Gastrocnemius medialis (tissue), 4 donors: Measurements from ENCODE around the gene ADGRG1.

ENCODE experiments used
- POLR2A ChIP-seq, 2 donors: fragments of 450-650 bp; IDR thresholded peaks; one replicate each; pipeline ENCODE4 v1.6.1; 2017; ENCODE audit warnings: antibody characterized with exemption in 2 of 2, mild to moderate bottlenecking in 2 of 2, moderate library complexity in 2 of 2
- TF ChIP-seq, protein P1 (sequence below), 5 experiments: fragments of 450-650 bp in 3 of 5; fragments of 200-600 bp in 2 of 5; sonication (generic) in 2 of 5; IDR thresholded peaks in 4 of 5; conservative IDR thresholded peaks in 1 of 5; 1 replicate in 4 of 5; 2 replicates in 1 of 5; pipeline ENCODE4 v1.5.1; 2016 to 2019; ENCODE audit warnings: antibody characterized with exemption in 5 of 5, mild to moderate bottlenecking in 3 of 5, moderate library complexity in 3 of 5

DNA sequence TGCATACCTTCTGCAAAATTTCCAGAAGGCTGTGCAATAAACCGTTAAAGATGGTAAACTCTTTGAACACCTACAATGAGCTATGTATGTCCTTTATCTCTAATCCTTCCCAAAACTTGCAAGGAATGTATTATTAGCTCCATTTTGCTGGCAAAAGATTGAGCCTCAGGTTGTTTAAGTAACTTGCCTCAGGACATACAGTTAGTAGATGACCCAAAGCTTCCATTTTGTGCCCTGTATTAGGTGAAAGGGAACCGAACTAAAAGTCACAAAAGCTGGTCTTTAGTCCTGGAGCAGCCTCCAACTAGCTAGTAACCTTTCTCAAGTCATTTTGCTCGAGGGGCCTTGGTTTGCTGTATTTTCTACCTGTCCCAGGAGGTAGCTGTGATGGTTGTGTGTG lies 44.0 kb downstream of the ADGRG1 start:
- TF ChIP-seq, protein P1, sequence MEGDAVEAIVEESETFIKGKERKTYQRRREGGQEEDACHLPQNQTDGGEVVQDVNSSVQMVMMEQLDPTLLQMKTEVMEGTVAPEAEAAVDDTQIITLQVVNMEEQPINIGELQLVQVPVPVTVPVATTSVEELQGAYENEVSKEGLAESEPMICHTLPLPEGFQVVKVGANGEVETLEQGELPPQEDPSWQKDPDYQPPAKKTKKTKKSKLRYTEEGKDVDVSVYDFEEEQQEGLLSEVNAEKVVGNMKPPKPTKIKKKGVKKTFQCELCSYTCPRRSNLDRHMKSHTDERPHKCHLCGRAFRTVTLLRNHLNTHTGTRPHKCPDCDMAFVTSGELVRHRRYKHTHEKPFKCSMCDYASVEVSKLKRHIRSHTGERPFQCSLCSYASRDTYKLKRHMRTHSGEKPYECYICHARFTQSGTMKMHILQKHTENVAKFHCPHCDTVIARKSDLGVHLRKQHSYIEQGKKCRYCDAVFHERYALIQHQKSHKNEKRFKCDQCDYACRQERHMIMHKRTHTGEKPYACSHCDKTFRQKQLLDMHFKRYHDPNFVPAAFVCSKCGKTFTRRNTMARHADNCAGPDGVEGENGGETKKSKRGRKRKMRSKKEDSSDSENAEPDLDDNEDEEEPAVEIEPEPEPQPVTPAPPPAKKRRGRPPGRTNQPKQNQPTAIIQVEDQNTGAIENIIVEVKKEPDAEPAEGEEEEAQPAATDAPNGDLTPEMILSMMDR (IDR thresholded peaks at IDR 0.05 in 4 of 5, conservative IDR thresholded peaks at IDR 0.05 in 1 of 5), result no peak
- TF ChIP-seq POLR2A (IDR thresholded peaks at IDR 0.05), result no peak
